Activated CD8-positive, alpha-beta memory T cell treated with anti-CD3 and anti-CD28 coated beads for 24 hours (primary cell): ENCODE results near the gene IL1RL1.
"Not testable (repeated sequence)": the region's sequence is repeated elsewhere in the genome, so short reads cannot be mapped to it uniquely, and the experiment has no call there.

Experiments used
- DNase-seq: peaks from one replicate; pipeline ENCODE4 v3.0.0-alpha.2; 2020

Gene IL1RL1

GRCh38 chr2:102294802-102295489 lies 16.4 kb upstream of the IL1RL1 start:
- no peak for DNase-seq

GRCh38 chr2:102295566-102295965 lies 15.8 kb upstream of the IL1RL1 start:
- no peak for DNase-seq

GRCh38 chr2:102296449-102296848 lies 14.9 kb upstream of the IL1RL1 start:
- DNase-seq = no peak

- no peak for DNase-seq
These were observed 13.5 kb upstream of the IL1RL1 start for GRCh38 chr2:102297891-102298290.

GRCh38 chr2:102301867-102302362 lies 9.4 kb upstream of the IL1RL1 start:
- DNase-seq = peak; percentile 69

- no peak for DNase-seq
These were observed 8.9 kb upstream of the IL1RL1 start for GRCh38 chr2:102302458-102302857.

GRCh38 chr2:102303589-102303988 lies 7.8 kb upstream of the IL1RL1 start:
- no peak for DNase-seq

- DNase-seq = no peak
These were observed 7.1 kb upstream of the IL1RL1 start for GRCh38 chr2:102304268-102304667.

- DNase-seq = no peak
These were observed 6.4 kb upstream of the IL1RL1 start for GRCh38 chr2:102304711-102305611.

GRCh38 chr2:102306125-102306524 lies 5.2 kb upstream of the IL1RL1 start:
- DNase-seq = no peak

GRCh38 chr2:102313025-102313424 lies 1.7 kb downstream of the IL1RL1 start:
- DNase-seq = no peak

- DNase-seq = no peak
These were observed 2.1 kb downstream of the IL1RL1 start for GRCh38 chr2:102313471-102313870.

- no peak for DNase-seq
These were observed 2.6 kb downstream of the IL1RL1 start for GRCh38 chr2:102313950-102314349.

GRCh38 chr2:102315921-102316320 lies 4.6 kb downstream of the IL1RL1 start:
- no peak for DNase-seq

GRCh38 chr2:102317715-102318114 lies 6.4 kb downstream of the IL1RL1 start:
- no peak for DNase-seq

GRCh38 chr2:102318437-102318836 lies 7.1 kb downstream of the IL1RL1 start:
- DNase-seq = no peak

GRCh38 chr2:102321941-102322719 lies 10.8 kb downstream of the IL1RL1 start:
- no peak for DNase-seq

- DNase-seq = not testable (repeated sequence)
These were observed 13.6 kb downstream of the IL1RL1 start for GRCh38 chr2:102324914-102325313.

- no peak for DNase-seq
These were observed 20.1 kb downstream of the IL1RL1 start for GRCh38 chr2:102331311-102331980.

GRCh38 chr2:102334486-102334885 lies 23.1 kb downstream of the IL1RL1 start:
- DNase-seq = no peak

- DNase-seq = no peak
These were observed 24.6 kb downstream of the IL1RL1 start for GRCh38 chr2:102335871-102336366.

GRCh38 chr2:102336502-102336945 lies 25.2 kb downstream of the IL1RL1 start:
- DNase-seq = no peak
